Stimulated activated CD8-positive, alpha-beta memory T cell treated with anti-CD3 and anti-CD28 coated beads, Interleukin-4, amount 100 ng/mL, for 4 hours (primary cell): ENCODE data around the gene MYO1G.
A peak's percentile ranks its signal among the peaks of the same experiment; 100 is the strongest.
"Not testable (repeated sequence)": the region's sequence is repeated elsewhere in the genome, so short reads cannot be mapped to it uniquely, and the experiment has no call there.

ENCODE experiments used
- DNase-seq, 2 donors: peaks; one replicate each; pipeline ENCODE4 v3.0.0-alpha.2; 2020; ENCODE audit warnings: low read depth in 2 of 2, low spot score in 1 of 2

MYO1G gene

GRCh38 chr7:44978511-44979366 lies at the start of gene MYO1G:
MYO1G (minus strand) TSS chr7:44979015; CDS start chr7:44978961, 54 bp downstream.
- peak; percentile 55 to 75 for DNase-seq

- DNase-seq: no peak
Measured at GRCh38 chr7:45028138-45028919, 49.5 kb upstream of the MYO1G start.

- DNase-seq: no peak
Measured at GRCh38 chr7:45027774-45028114, 48.9 kb upstream of the MYO1G start.

GRCh38 chr7:45026984-45027773 lies 48.4 kb upstream of the MYO1G start:
- no peak for DNase-seq

GRCh38 chr7:45026013-45026412 lies 47.2 kb upstream of the MYO1G start:
- no peak for DNase-seq

GRCh38 chr7:45025473-45025872 lies 46.7 kb upstream of the MYO1G start:
- not testable (repeated sequence) for DNase-seq

GRCh38 chr7:45024126-45024744 lies 45.4 kb upstream of the MYO1G start:
- no peak for DNase-seq

GRCh38 chr7:45021604-45022296 lies 42.9 kb upstream of the MYO1G start:
- no peak for DNase-seq

- DNase-seq: no peak
Measured at GRCh38 chr7:45020915-45021314, 42.1 kb upstream of the MYO1G start.

- DNase-seq: no peak
Measured at GRCh38 chr7:45017253-45017652, 38.4 kb upstream of the MYO1G start.

GRCh38 chr7:45015313-45015712 lies 36.5 kb upstream of the MYO1G start:
- DNase-seq: no peak

- DNase-seq: no peak
Measured at GRCh38 chr7:45013465-45013967, 34.7 kb upstream of the MYO1G start.

GRCh38 chr7:45007571-45008328 lies 28.9 kb upstream of the MYO1G start:
- DNase-seq: no peak

- no peak for DNase-seq
Measured at GRCh38 chr7:45007106-45007505, 28.3 kb upstream of the MYO1G start.

GRCh38 chr7:45003789-45004188 lies 25.0 kb upstream of the MYO1G start:
- no peak for DNase-seq

- DNase-seq: no peak
Measured at GRCh38 chr7:45001826-45002225, 23.0 kb upstream of the MYO1G start.

GRCh38 chr7:45001138-45001694 lies 22.4 kb upstream of the MYO1G start:
- peak in 1 of 2 donors; percentile 46 for DNase-seq

- no peak for DNase-seq
Measured at GRCh38 chr7:45000093-45001032, 21.5 kb upstream of the MYO1G start, which contains the start of gene CCM2. CCM2 (plus strand) TSS chr7:45000201; CDS start chr7:45000334, 133 bp downstream.
